C4-2B (cell line): Measurements from ENCODE around the gene AVL9.

ENCODE experiments used
- CTCF ChIP-seq: fragments of 450-650 bp; conservative IDR thresholded peaks from 2 replicates; pipeline ENCODE4 v1.5.1; 2017; ENCODE audit warnings: mild to moderate bottlenecking
- ZFX ChIP-seq: fragments of 450-650 bp; IDR thresholded peaks from 2 replicates; pipeline ENCODE4 v1.6.1; 2017

- TF ChIP-seq CTCF: peak; percentile 89
- no peak for TF ChIP-seq ZFX
These were observed 15.6 kb upstream of the AVL9 start for GRCh38 chr7:32479574-32480200.
